Activated CD8-positive, alpha-beta memory T cell treated with anti-CD3 and anti-CD28 coated beads for 36 hours (primary cell): ENCODE measurements around the gene GBP7. TPM values are rescaled to one million over a fixed set of nuclear protein-coding genes. Genes with fewer than 3 reads are reported as not detected.
"Not testable (repeated sequence)": the region's sequence is repeated elsewhere in the genome, so short reads cannot be mapped to it uniquely, and the experiment has no call there.

Source experiments
- CTCF ChIA-PET: fragments of 350-600 bp; sonication (Branson Sonifier 250); formaldehyde crosslinking; loops from one replicate; lab custom pipeline; 2021; ENCODE audit warnings: antibody characterized with exemption; lab: Charles Lee
- POLR2A ChIA-PET: fragments of 350-600 bp; sonication (Branson Sonifier 250); formaldehyde crosslinking; loops from one replicate; lab custom pipeline; 2021; ENCODE audit warnings: antibody characterized with exemption; lab: Charles Lee
- total RNA-seq, 2 experiments: library from RNA; stranded (reverse); gene quantifications; one replicate each; pipeline ENCODE4 v1.2.3, GENCODE V29; 2021

GBP7 gene, protein sequence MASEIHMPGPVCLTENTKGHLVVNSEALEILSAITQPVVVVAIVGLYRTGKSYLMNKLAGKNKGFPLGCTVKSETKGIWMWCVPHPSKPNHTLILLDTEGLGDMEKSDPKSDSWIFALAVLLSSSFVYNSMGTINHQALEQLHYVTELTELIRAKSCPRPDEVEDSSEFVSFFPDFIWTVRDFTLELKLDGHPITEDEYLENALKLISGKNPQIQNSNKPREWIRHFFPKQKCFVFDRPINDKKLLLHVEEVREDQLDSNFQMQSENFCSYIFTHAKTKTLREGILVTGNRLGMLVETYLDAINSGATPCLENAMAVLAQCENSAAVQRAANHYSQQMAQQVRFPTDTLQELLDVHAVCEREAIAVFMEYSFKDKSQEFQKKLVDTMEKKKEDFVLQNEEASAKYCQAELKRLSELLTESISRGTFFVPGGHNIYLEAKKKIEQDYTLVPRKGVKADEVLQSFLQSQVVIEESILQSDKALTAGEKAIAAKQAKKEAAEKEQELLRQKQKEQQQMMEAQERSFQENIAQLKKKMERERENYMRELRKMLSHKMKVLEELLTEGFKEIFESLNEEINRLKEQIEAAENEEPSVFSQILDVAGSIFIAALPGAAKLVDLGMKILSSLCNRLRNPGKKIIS
- total RNA-seq = under 1 TPM in 1 of 2 experiments, not detected in 1; 0.08 TPM

DNA sequence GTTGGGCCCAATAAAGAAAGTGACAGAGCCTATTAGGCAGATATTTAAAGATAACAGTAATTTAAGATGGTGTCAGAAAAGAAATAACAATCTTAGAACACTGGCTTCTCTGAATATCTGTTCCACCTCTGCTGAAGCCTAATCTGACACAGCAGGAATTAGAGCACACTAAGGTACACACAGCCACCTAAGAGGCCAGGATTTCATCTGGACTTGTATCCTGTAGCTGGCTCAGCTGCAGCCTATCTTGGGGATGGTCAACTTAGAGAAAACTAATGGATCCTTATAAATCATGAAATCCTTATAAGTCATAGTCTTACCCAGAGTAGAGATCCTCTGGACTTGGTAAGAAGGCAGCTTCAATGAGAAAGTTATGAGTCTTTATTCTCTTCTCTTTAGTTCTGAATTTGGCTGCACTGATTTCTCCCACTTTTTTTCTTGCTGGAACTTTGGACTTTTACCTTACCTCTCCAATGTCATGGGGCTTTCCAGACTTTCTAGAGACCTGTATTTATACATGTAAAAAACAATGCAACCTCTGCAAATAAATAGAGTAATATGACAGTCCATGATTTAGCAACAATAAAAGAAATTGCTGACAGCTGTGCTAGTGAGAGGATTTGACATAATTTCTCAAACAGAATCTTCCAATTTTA lies at the start of gene GBP7:
GBP7 (minus strand) TSS at position 403 of the 656 bp plus-strand sequence. CDS start 4,068 bp downstream, outside the sequence.
- ChIA-PET POLR2A (no interaction called here), CTCF (no interaction called here)

DNA sequence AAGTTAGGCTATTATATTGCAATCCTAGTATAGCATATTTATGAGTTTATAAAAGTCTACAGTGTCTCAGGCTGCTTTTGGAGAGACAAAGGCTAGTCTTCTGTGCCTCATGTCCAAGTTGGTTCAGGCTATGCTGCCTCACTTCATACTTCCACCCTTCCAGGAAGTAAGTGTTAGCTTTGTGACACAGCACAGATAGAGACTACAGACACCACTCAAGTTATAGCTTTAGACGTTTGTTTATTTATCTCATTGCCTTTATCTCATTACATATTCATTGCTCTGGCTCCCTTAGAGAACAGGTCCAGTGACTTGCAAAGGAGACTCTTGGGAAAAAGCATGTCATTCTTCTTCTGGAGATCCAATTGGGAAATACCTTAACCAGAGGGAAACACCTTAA lies 45.5 kb upstream of the GBP7 start:
- ChIA-PET POLR2A (no interaction called here), CTCF (no interaction called here)

DNA sequence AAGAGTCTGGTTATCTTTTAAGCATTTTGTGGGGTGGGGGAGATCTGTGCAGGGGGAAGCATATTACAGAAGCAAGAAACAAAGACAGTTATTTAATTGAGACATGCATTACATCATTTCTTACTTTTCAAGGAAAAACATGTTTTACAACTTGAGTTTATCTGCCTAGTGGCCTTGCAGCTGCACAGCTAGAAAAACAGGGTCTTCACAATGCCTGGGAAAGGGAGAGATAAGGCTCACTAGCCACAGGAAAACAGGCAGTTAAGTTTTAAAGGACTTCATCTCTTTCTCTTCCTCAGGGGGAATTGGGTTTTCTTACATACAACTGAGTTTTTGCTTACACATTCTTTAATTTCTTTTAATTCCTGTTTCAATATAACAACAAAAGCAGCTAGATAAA lies 44.0 kb upstream of the GBP7 start:
- POLR2A ChIA-PET, CTCF ChIA-PET: not testable (repeated sequence)

DNA sequence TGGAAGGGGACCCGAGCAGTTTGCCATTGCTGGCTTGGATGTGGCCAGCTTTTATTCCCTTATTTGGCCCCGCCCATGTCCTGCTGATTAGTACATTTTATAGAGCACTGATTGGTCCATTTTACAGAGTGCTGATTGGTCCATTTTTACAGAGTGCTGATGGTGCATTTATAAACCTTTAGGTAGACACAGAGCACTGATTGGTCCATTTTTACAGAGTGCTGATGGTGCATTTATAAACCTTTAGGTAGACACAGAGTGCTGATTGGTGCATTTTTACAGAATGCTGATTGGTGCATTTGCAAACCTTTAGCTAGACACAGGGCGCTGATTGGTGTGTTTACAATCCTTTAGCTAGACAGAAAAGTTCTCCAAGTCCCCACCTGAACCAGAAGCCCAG lies 43.1 kb upstream of the GBP7 start:
- CTCF ChIA-PET, POLR2A ChIA-PET: not testable (repeated sequence)

DNA sequence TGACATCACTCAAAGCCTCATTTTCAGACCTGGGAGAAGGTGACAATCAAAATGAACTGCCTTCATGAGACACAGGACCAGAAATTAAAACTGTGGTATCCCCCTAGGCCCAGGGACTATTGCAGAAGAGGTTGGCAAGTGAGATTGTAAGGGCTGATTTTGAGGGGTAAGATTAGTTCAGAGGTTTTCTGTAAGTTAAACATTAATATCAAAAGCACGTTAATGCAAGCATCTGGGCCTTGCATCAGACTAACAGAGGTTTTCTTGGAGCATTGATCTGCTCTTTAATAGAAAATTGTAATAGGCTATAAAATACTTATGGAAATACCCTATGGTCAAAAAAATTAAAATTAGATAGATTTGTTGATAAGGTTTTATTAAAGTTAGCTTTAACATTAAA lies 37.5 kb upstream of the GBP7 start:
- CTCF ChIA-PET = no interaction called here
- POLR2A ChIA-PET = no interaction called here

DNA sequence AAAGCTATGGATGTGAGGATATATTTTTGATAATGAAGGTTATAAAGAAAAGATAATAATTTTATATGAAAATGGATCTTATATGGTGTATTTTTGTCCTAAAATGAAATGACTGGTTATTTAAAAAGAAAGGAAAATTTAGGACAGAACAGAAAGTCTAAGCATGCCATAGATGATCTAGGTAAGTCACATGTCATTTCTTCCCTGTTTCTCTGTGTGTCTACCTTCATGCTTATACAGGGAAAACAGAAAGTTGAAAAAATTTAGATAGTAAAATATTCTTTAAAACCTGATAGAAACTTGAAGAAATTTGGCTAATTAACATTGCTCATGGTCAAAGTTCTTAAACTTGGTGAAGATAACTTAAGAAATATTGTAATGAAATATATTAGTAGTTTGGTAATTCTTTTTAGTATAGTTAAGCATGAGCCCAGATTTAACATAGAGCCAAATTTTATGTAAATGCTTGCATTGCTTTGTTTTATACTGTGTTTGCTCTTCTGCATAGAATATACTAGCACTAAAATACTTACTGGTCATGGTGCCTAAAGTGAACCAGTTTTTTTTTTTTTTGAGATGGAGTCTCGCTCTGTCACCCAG lies 35.3 kb upstream of the GBP7 start:
- ChIA-PET POLR2A (no interaction called here), CTCF (no interaction called here)

DNA sequence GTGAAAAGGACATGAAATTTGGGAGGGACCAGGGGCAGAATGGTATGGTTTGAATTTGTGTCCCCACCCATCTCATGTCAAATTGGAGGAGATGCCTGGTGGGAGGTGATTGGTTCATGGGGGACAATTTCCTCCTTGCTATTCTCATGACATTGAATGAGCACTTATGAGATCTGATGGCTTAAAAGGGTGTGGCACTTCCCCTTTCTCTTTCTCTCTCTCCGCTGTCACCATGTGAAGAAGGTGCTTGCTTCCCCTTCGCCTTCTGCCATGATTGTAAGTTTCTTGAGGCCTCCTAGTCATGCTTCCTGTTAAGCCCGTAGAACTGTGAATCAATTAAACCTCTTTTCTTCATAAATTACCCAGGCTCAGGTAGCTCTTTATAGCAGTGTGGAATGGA lies 30.6 kb upstream of the GBP7 start:
- ChIA-PET CTCF (no interaction called here), POLR2A (no interaction called here)

DNA sequence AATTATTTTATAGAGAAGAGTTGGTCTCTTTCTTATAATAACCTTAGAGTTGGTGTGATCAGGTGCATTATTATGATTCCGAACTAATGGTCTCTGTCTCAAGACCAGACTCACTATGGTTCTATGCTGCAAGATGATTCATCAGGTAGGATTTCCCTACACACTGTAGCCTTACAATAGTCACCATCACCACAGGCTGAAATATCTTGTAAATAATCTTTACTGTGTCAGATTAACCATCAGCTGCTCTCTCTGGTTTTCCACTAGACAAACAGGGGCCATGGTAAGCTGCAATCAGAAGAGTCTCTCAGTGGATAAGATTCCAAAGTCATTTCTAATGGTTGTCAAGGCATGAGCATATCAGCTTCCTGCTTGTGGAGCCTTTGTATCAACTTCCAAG lies 27.4 kb upstream of the GBP7 start:
- CTCF ChIA-PET = no interaction called here
- POLR2A ChIA-PET = no interaction called here

DNA sequence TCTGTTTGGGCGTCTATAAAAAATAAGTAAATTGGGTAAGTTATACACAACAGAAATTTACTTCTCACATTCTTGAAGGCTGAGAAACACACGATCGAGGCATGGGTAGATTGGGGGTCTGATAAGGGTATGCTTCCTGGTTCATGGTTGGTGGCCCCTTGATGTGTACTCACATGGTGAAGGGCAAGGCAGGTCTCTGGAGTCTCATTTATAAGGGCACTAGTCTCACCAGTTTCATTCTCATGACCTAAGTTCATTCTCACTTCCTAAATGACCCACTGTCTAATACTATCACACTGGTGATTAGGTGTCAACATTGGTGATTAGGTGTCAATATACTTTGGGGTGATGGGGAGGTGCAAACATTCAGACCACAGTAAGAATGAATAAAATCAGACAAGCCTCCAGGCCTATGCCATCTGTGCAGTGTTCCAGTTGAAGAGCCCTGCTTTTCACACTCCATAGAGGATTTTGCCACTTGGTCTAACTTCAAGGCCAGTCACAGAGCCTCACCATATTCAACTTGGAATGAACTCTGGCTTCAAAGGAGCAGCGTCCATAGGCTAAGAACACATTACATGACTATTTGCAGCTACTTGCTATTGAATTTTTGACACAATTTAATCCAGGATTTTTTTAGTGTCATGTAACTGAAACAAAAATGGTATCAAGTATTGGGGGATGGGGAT lies 25.4 kb upstream of the GBP7 start:
- POLR2A ChIA-PET = no interaction called here
- CTCF ChIA-PET = no interaction called here

DNA sequence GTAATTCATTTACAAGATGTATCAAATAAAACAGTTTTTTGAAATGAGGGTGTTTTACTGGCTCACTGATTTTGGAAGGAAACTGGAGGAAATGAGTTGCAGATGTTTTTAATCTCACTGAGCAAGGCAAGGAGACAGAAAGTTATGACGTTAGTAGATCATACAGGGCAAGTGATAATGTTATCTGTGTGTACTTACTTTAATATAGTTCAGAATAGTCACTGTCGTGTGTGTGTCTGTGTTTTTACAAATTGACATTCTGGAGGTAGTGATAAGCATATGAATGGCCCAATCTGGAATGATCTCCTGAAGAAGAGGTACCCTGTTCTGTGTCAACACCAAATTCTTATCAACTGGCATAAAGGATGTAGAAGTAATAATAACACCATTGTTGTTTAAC lies 24.9 kb upstream of the GBP7 start:
- ChIA-PET POLR2A (no interaction called here), CTCF (interaction anchor here (1.5 kb wide), 1 partner anchor 76 kb away, joined by 3 read pairs; no protein-coding TSS in a partner anchor)

DNA sequence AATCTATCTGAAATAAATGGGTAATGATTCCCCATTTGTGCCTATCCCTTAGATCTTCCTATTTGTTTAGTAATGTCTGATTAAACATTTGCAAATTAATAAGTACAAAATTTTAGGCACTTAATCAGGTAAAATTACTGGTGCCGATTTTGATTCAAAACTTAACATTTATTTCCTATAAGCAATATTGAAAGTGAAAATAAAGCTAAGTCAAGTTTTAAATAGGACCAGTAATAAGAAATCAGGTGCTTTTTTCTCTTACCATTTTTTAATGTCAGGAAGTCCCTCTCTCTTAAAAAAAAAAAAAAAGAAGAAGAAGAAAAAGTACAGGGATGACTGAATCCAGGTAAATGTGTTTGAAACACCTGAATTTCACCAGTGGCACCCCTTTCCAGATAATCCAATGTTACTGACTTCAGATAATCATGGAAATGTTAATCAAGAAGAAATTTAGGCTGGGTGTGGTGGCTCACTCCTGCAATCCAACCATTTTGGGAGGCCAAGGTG lies 23.8 kb upstream of the GBP7 start:
- ChIA-PET POLR2A (interaction anchor here (0.7 to 1.8 kb wide), 5 partner anchors 61 to 328 kb away, joined by 3 to 6 read pairs (median 5); partner anchors contain the start of gene GBP5), CTCF (interaction anchor here (0.9 to 1.5 kb wide), 3 partner anchors 71 to 86 kb away, joined by 3 read pairs; no protein-coding TSS in a partner anchor)

DNA sequence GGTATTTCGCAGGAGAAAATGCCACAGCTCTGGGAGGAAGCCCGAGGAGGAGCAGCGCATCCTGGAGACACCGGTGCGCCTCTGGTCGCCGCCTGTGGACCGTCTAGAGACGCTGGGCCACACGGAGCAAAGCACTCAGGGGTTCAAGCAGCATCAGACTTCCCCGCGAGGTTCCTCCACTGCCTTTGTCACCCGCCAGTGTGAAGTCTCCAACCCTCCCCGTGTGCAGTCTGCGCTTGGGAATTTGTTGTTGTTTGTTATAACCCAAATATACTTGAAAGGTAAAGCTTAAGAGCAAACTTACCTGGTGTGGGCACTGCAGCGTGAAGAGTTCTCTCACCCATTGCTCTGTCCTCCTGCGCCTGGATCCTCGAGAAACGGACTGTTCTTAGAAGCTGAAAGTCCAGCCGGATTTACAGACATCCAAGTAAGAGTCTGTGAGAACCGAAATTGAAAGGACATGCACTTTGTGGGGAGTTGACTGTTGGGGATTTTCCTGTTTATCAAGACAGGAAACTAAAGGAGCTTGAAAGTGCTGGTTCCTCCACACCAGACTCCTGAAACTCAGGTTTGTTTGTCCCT lies 22.8 kb upstream of the GBP7 start, which contains the start of gene GBP4:
GBP4 (minus strand) TSS at position 452 of the 582 bp plus-strand sequence; CDS start at position 344, 108 bp downstream.
- POLR2A ChIA-PET = interaction anchor here (0.7 to 1.8 kb wide), 6 partner anchors 72 to 178 kb away, joined by 3 to 11 read pairs (median 4); partner anchors contain the start of gene GBP5

DNA sequence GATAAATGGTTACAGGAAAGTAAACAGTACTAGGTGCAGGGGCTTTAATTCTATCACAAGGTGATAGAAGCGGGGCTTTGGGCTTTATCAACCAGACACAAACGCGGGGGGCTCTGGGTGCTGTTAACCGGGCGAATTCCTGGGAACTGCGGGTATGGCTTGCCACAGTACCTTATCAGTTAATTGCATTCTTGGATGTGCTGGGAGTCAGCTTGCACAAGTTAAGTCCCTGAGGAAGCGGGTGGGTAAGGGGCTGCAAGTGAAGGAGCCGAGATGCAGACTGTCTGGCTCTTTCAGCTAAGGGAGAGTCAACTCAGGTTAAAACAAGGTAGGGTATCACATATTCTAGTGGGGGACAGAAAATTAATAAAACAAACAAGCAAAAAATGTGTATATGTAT lies 22.3 kb upstream of the GBP7 start:
- ChIA-PET CTCF (interaction anchor here (0.5 to 1.1 kb wide), 3 partner anchors 61 to 177 kb away, joined by 3 read pairs; no protein-coding TSS in a partner anchor), POLR2A (interaction anchor here (0.7 to 1.8 kb wide), 4 partner anchors 71 to 75 kb away, joined by 3 to 11 read pairs (median 5); partner anchors contain the start of gene GBP5)

More for the DNA sequence above, 22.8 kb upstream of the GBP7 start, which contains the start of gene GBP4:
- CTCF ChIA-PET = interaction anchor here (0.5 to 1.4 kb wide), 6 partner anchors 60 to 182 kb away, joined by 3 read pairs; no protein-coding TSS in a partner anchor

DNA sequence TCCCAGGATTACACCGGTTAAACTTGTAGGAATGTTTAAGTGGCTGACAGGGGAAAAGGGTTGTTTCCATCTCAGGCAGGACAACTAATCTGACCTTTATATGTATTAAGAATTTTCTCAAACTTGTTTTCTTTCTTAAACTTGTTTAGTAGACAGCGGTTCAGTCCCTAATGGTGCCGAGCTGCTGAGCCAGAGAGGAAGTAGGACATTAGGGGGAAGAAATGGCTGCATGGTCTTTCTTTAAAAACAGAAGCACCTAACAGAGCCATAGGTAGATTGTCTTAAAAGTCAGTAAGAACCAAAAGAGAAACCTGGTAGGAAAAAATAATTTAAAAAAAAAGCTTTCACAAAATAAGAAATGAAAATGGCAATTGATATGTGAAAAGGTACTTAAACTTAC lies 19.7 kb upstream of the GBP7 start:
- ChIA-PET POLR2A (no interaction called here), CTCF (interaction anchor here (0.9 kb wide), 1 partner anchor 65 kb away, joined by 3 read pairs; no protein-coding TSS in a partner anchor)

DNA sequence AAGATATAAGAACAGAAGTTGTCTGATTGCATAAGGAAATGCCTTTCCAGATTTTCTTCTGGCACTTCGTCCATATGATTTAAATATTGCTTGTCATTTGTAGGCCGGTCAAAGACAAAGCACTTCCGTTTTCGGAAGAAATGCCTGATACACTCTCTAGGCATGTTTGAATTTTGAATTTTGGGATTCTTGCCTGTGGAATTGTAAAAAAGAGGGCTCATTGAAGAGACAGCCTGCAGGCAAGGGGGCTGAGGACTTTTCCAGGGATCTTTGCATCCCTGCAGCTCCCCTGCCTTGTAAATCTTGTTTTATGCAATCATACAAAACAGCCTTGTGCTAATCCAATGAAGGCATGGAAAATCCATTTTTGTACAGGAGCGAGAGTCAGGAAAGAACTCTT lies 15.5 kb upstream of the GBP7 start:
- ChIA-PET CTCF (no interaction called here), POLR2A (no interaction called here)

DNA sequence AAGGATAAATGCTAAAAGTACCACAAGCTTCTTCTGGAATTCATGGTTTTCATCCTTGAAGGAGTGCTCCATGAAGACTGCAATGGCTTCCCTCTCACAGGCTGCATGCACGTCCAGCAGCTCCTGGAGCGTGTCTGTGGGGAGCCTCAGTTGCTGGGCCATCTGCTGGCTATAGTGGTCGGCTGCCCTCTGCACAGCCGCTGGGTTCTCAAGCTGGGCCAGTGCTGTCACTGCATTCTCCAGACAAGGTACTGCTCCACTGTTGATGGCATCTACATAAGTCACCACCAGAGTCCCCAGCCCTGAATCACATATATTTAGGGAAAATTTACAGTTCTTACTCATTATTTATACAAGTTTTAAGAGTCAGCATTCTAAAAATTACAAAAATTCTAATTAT lies 14.2 kb upstream of the GBP7 start:
- CTCF ChIA-PET = no interaction called here
- POLR2A ChIA-PET = interaction anchor here (0.6 kb wide), 1 partner anchor 86 kb away, joined by 4 read pairs; no protein-coding TSS in a partner anchor

DNA sequence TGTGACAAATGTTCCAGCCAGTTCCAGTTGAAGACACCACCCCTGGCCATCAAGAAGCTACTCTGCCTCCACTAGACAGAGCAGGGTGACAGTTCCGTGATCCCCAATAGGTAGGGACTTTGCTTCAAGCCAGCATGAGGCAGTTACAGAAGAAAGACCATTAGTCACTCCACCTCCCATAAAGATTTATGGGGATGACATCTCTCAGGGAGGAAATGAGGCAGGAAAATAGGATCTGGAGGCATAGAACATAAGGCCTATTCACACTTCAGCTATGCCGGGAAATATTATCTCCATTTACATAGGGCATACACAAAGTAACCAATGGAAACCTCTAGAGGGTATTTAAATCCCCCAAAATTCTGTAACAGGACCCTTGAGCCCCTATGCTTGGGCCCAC lies 3.5 kb upstream of the GBP7 start:
- POLR2A ChIA-PET = no interaction called here

DNA sequence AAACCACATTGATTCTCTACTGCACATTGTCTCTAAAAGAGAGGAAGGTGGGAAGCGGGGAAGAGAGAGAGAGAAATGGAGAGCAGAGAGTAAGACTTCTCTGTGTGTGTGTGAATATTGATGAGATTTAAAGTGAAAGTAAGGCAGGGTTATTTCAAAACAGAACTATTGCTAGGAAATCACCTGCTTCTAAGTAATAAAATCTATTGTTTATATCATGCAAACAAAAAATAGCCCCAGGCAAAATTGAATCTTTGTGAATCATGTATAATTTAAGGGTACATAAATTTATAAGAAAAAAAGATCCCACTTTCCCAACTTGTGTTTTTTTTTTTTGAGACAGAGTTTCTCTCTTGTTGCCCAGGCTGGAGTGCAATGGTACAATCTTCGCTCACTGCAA lies 1.2 kb upstream of the GBP7 start:
- ChIA-PET CTCF (no interaction called here), POLR2A (no interaction called here)

More for the DNA sequence above, 3.5 kb upstream of the GBP7 start:
- CTCF ChIA-PET = no interaction called here
